IMR-90 (cell line): ENCODE measurements around the gene FGF12. TPM values are rescaled to one million over a fixed set of nuclear protein-coding genes. Genes with fewer than 3 reads are reported as not detected.

Experiments used
- ATAC-seq: fragments of 200-7000 bp; cut with Tn5 transposase; 2 replicates; pipeline ENCODE4 v1.9.1; 2020; ENCODE audit warnings: low read depth, mild to moderate bottlenecking, moderate library complexity
- BruUV-seq: library from RNA; stranded (reverse); fragments of 400-500 nt; replicated peaks from 2 replicates; lab custom pipeline; 2021; lab: Mats Ljungman, UMichigan
- CTCF ChIA-PET: fragments of 300-600 bp; formaldehyde crosslinking; extraction: SDS; loops from one replicate; lab custom pipeline; 2021; ENCODE audit warnings: antibody characterized with exemption; lab: Yijun Ruan, JAX
- POLR2A ChIA-PET: fragments of 300-600 bp; sonication (Branson Sonifier 250); formaldehyde crosslinking; loops from one replicate; lab custom pipeline; 2022; ENCODE audit warnings: antibody characterized with exemption; ENCODE audit not compliant: unreplicated experiment; lab: Charles Lee
- DNase-seq: peaks from one replicate; pipeline ENCODE4 v3.0.0; 2013
- H2AFZ ChIP-seq: replicated peaks from 2 replicates; pipeline ENCODE3; 2013; ENCODE audit warnings: low read length, mild to moderate bottlenecking; ENCODE audit not compliant: poor library complexity
- H2AK5ac ChIP-seq: 2 replicates; pipeline ENCODE4 v1.6.1; 2013; ENCODE audit warnings: low read depth, low read length, inconsistent platforms
- H2AK9ac ChIP-seq: replicated peaks from 2 replicates; pipeline ENCODE3; 2013; ENCODE audit warnings: mild to moderate bottlenecking, low read depth, low read length, moderate library complexity; ENCODE audit not compliant: poor library complexity
- H2BK120ac ChIP-seq: 2 replicates; pipeline ENCODE4 v1.6.1; 2013; ENCODE audit warnings: low read depth, low read length, inconsistent platforms
- H2BK15ac ChIP-seq: 3 replicates; pipeline ENCODE4 v1.6.1; 2013; ENCODE audit warnings: low read depth, low read length, inconsistent platforms
- H2BK20ac ChIP-seq: 2 replicates; pipeline ENCODE4 v1.6.1; 2013; ENCODE audit warnings: low read depth, mild to moderate bottlenecking, inconsistent platforms, low read length, moderate library complexity
- H2BK5ac ChIP-seq: 2 replicates; pipeline ENCODE4 v1.6.1; 2013; ENCODE audit warnings: mild to moderate bottlenecking, low read depth, low read length, inconsistent platforms; ENCODE audit not compliant: poor library complexity, severe bottlenecking
- H3K14ac ChIP-seq: replicated peaks from 2 replicates; pipeline ENCODE4 v1.6.1; 2013; ENCODE audit warnings: low read depth, low read length, inconsistent platforms
- H3K18ac ChIP-seq: 2 replicates; pipeline ENCODE4 v1.6.1; 2013; ENCODE audit warnings: low read depth, low read length, control low read depth
- H3K23ac ChIP-seq: 2 replicates; pipeline ENCODE4 v1.6.1; 2013; ENCODE audit warnings: low read depth, low read length, inconsistent platforms
- H3K27ac ChIP-seq: 2 replicates; pipeline ENCODE4 v1.5.1; 2013; ENCODE audit warnings: mild to moderate bottlenecking, control low read depth, low read length; ENCODE audit not compliant: insufficient read depth
- H3K27me3 ChIP-seq: 2 replicates; pipeline ENCODE4 v1.6.1; 2013; ENCODE audit warnings: low read length; ENCODE audit not compliant: control insufficient read depth, insufficient read depth
- H3K36me3 ChIP-seq: 2 replicates; pipeline ENCODE4 v1.6.1; 2013; ENCODE audit warnings: low read length, mixed read lengths; ENCODE audit not compliant: control insufficient read depth, insufficient read depth
- H3K4ac ChIP-seq: 2 replicates; pipeline ENCODE4 v1.6.1; 2013; ENCODE audit warnings: low read depth, low read length, inconsistent platforms
- H3K4me1 ChIP-seq: 2 replicates; pipeline ENCODE4 v1.6.1; 2013; ENCODE audit warnings: low read length, mixed read lengths; ENCODE audit not compliant: control insufficient read depth, insufficient read depth
- H3K4me2 ChIP-seq: 2 replicates; pipeline ENCODE4 v1.6.1; 2013; ENCODE audit warnings: low read depth, mild to moderate bottlenecking, control low read depth, low read length, moderate library complexity
- H3K4me3 ChIP-seq: 2 replicates; pipeline ENCODE4 v1.5.1; 2013; ENCODE audit warnings: low read depth, mild to moderate bottlenecking, control low read depth, low read length, moderate library complexity; ENCODE audit not compliant: insufficient read depth
- H3K56ac ChIP-seq: 2 replicates; pipeline ENCODE4 v1.6.1; 2013; ENCODE audit warnings: low read length, inconsistent platforms; ENCODE audit not compliant: insufficient read depth; ENCODE audit errors: extremely low read depth
- H3K79me1 ChIP-seq, 2 experiments: 2 replicates each; pipeline ENCODE4 v1.6.1; 2013; ENCODE audit warnings: low read length in 2 of 2, inconsistent platforms in 1 of 2, low read depth in 1 of 2
- H3K9ac ChIP-seq: 2 replicates; pipeline ENCODE4 v1.6.1; 2013; ENCODE audit warnings: low read depth, low read length, control low read depth
- H3K9me1 ChIP-seq: 2 replicates; pipeline ENCODE4 v1.6.1; 2013; ENCODE audit warnings: low read length, inconsistent platforms; ENCODE audit not compliant: insufficient read depth
- H3K9me3 ChIP-seq: 2 replicates; pipeline ENCODE4 v1.6.1; 2013; ENCODE audit warnings: low read length; ENCODE audit not compliant: control insufficient read depth, insufficient read depth
- H4K20me1 ChIP-seq: 2 replicates; pipeline ENCODE4 v1.6.1; 2013; ENCODE audit warnings: low read length, inconsistent platforms; ENCODE audit not compliant: insufficient read depth
- H4K5ac ChIP-seq: 2 replicates; pipeline ENCODE4 v1.6.1; 2013; ENCODE audit warnings: mild to moderate bottlenecking, low read depth, low read length, control low read depth
- H4K8ac ChIP-seq, 2 experiments: 2 replicates each; pipeline ENCODE4 v1.6.1; 2013; ENCODE audit warnings: low read depth in 2 of 2, low read length in 2 of 2, control low read depth in 1 of 2, inconsistent platforms in 1 of 2
- H4K91ac ChIP-seq: 2 replicates; pipeline ENCODE4 v1.6.1; 2013; ENCODE audit warnings: low read depth, low read length, inconsistent platforms; ENCODE audit not compliant: insufficient read depth
- FOS ChIP-seq: fragments of 150-350 bp; IDR thresholded peaks from 2 replicates; pipeline ENCODE4 v1.6.1; 2016; ENCODE audit warnings: low read depth, low read length
- WGBS, 2 experiments: methylation state at CpG; one replicate each; pipeline versions ENCODE4 v1.1.5 to v1.1.7; 2013; ENCODE audit warnings: missing lambda C conversion rate in 2 of 2; ENCODE audit not compliant: insufficient read length in 1 of 2; ENCODE audit errors: extremely low coverage in 2 of 2; 5-methylcytosine and 5-hydroxymethylcytosine counted together
- dilution Hi-C: fragments of 300-500 bp; cut with HindIII; formaldehyde crosslinking; loops from one replicate; pipeline ENCODE4 v1.14.3; 2018; ENCODE audit warnings: low sequenced_read_pairs; ENCODE audit not compliant: unreplicated experiment
- in situ Hi-C: fragments of 300-500 bp; cut with MboI; formaldehyde crosslinking; loops from 3 replicates; pipeline ENCODE4 v1.14.3; 2019; ENCODE audit warnings: low sequenced_read_pairs, inconsistent platforms, mixed read lengths
- intact Hi-C: fragments of 100-400 bp; cut with micrococcal nuclease; formaldehyde crosslinking; loops from 2 replicates; pipeline ENCODE4 v1.10.0; 2022
- polyA plus RNA-seq, 3 experiments: library from polyadenylated mRNA; depleted of rRNA; stranded (reverse); fragments of >200 nt; gene quantifications; 2 replicates each; pipeline ENCODE4 v1.2.3, GENCODE V29; 2012; ENCODE audit warnings: low replicate concordance in 1 of 3
- total RNA-seq: library from RNA; depleted of rRNA; stranded (reverse); fragments of >200 nt; gene quantifications from 2 replicates; pipeline ENCODE4 v1.2.3, GENCODE V29; 2012

Gene FGF12
- total and polyA plus RNA-seq, 2 of the 4 experiments (the other 2 are of a cell fraction): not detected

DNA sequence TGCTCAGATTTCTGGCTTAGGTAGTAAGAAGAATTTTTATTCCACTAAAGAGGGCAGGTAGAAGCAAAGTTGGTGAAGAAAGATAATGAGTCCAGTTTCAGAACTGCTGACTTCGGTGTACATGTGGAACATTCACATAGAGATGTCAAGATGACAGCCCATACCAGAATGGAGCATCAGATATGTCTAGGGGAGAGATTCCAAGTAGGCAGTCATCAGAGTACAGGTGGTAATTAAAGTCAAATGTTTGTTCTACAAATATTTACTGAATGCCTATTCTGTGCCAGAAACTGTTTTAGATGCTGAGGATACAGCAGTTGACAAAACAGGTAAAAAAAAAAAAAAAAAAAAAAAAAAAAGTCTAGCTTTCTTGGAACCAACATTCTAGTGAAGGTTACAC lies 81.9 kb downstream of the FGF12 start:
- ATAC-seq (no peak), DNase-seq (no peak)
- dilution Hi-C loops (no loop called here), in situ Hi-C loops (no loop called here), intact Hi-C loops (no loop called here)
- Histone ChIP-seq H2AK5ac (no peak overlapping the region), H3K9ac (no peak overlapping the region), H4K8ac (no peak overlapping the region), H2BK15ac (no peak overlapping the region), H4K5ac (no peak overlapping the region), H3K79me1 (no peaks in the 10 kb centered on the region), H2AK9ac (no peak overlapping the region), H3K23ac (no peak overlapping the region), H3K4me1 (no peaks in the 10 kb centered on the region), H3K4ac (no peak overlapping the region), H3K27me3 (no peaks in the 10 kb centered on the region), H2AFZ (no peak overlapping the region), H3K27ac (no peak overlapping the region), H3K56ac (no peak overlapping the region), H3K9me1 (no peaks in the 10 kb centered on the region), H2BK20ac (no peak overlapping the region), H2BK120ac (no peak overlapping the region), H4K91ac (no peak overlapping the region), H3K14ac (no peak overlapping the region), H4K20me1 (no peaks in the 10 kb centered on the region), H3K18ac (no peak overlapping the region), H3K9me3 (no peaks in the 10 kb centered on the region; the same call in 1 of the 2 replicates), H3K4me3 (no peak overlapping the region), H2BK5ac (no peak overlapping the region), H3K36me3 (no peaks in the 10 kb centered on the region), H3K4me2 (no peak overlapping the region)
- no CpG with 5 or more reads among the region's 1 CpG for WGBS, 2 experiments
- no peak for TF ChIP-seq FOS
- ChIA-PET POLR2A (no interaction called here), CTCF (no interaction called here)
- no TSS peak for BruUV-seq
